C4-2B (cell line): ENCODE data around the gene RNF6.

Source experiments
- CTCF ChIP-seq: fragments of 450-650 bp; conservative IDR thresholded peaks from 2 replicates; pipeline ENCODE4 v1.5.1; 2017; ENCODE audit warnings: mild to moderate bottlenecking
- ZFX ChIP-seq: fragments of 450-650 bp; IDR thresholded peaks from 2 replicates; pipeline ENCODE4 v1.6.1; 2017

- TF ChIP-seq CTCF (no peak), ZFX (no peak)
Measured at GRCh38 chr13:26266311-26266710, 44.2 kb upstream of the RNF6 start.
